Iris pigment epithelial cell (primary cell): ENCODE measurements around the gene ZNF28.
A peak's percentile ranks its signal among the peaks of the same experiment; 100 is the strongest.
"Not testable (repeated sequence)": the region's sequence is repeated elsewhere in the genome, so short reads cannot be mapped to it uniquely, and the experiment has no call there.

ENCODE experiments used
- DNase-seq: peaks from one replicate; pipeline ENCODE4 v3.0.0-alpha.2; 2011; ENCODE audit warnings: low read depth

ZNF28 gene

GRCh38 chr19:52778811-52779210 is 42.6 kb downstream of the ZNF28 start:
- peak; percentile 25 for DNase-seq

GRCh38 chr19:52756447-52756846 is 65.0 kb downstream of the ZNF28 start:
- not testable (repeated sequence) for DNase-seq

GRCh38 chr19:52749780-52750179 is 71.7 kb downstream of the ZNF28 start:
- no peak for DNase-seq

- peak; percentile 54 for DNase-seq
These were observed 73.0 kb downstream of the ZNF28 start for GRCh38 chr19:52748336-52748950.
